A549 (cell line): Measurements from ENCODE around the gene PRKCSH. TPM values are rescaled to one million over a fixed set of nuclear protein-coding genes. Genes with fewer than 3 reads are reported as not detected.

ENCODE experiments used
- ATAC-seq, 2 experiments: fragments of 200-7000 bp in 1 of 2; fragments of >200 bp in 1 of 2; cut with Nextera tagmentation in 1 of 2; cut with Tn5 transposase in 1 of 2; 3 replicates each; pipeline versions ENCODE4 v1.8.0 to v1.9.1; 2018 to 2020; ENCODE audit warnings: mild to moderate bottlenecking in 1 of 2, moderate library complexity in 1 of 2
- CTCF ChIA-PET: fragments of 300-600 bp; sonication (Branson Sonifier 250); formaldehyde crosslinking; extraction: SDS; loops from one replicate; lab custom pipeline; 2021; ENCODE audit warnings: antibody characterized with exemption, inconsistent platforms; lab: Yijun Ruan, JAX
- POLR2A ChIA-PET: fragments of 350-600 bp; formaldehyde crosslinking; extraction: SDS; loops from one replicate; lab custom pipeline; 2021; ENCODE audit warnings: antibody characterized with exemption, inconsistent platforms; lab: Yijun Ruan, JAX
- DNase-seq, 2 experiments: peaks; one replicate each; pipeline versions ENCODE4 v3.0.0 to v3.0.0-alpha.2; 2011 to 2016; ENCODE audit warnings: low read depth in 1 of 2, low spot score in 1 of 2
- FAIRE-seq: peaks from 2 replicates; lab custom pipeline; 2011; peaks lifted over from hg19 to GRCh38; lab: Jason Lieb, UNC
- H3K27ac ChIP-seq, 2 experiments: fragments of >200 bp; sonication (Bioruptor Twin); formaldehyde crosslinking; 3 replicates each; pipeline ENCODE4 v1.5.1; 2016 to 2017
- H3K4me1 ChIP-seq: fragments of >200 bp; sonication (Bioruptor Twin); formaldehyde crosslinking; 3 replicates; pipeline ENCODE4 v1.6.1; 2016
- H3K4me2 ChIP-seq: fragments of >200 bp; sonication (Bioruptor Twin); formaldehyde crosslinking; 3 replicates; pipeline ENCODE4 v1.6.1; 2016
- H3K4me3 ChIP-seq: fragments of >200 bp; sonication (Bioruptor Twin); formaldehyde crosslinking; 3 replicates; pipeline ENCODE4 v1.5.1; 2016
- H3K9me3 ChIP-seq: fragments of >200 bp; sonication (Bioruptor Twin); formaldehyde crosslinking; 3 replicates; pipeline ENCODE4 v1.6.1; 2016
- CBX8 ChIP-seq: fragments of 200-600 bp; sonication (generic); IDR thresholded peaks from 2 replicates; pipeline ENCODE4 v1.6.1; 2016
- E2F6 ChIP-seq: IDR thresholded peaks from 2 replicates; pipeline ENCODE4 v1.6.1; 2012; ENCODE audit warnings: low read depth, borderline replicate concordance
- EHF ChIP-seq: fragments of 250-450 bp; sonication (Bioruptor Pico); IDR thresholded peaks from 2 replicates; pipeline ENCODE4 v1.5.0; 2020; ENCODE audit warnings: mild to moderate bottlenecking
- ELK1 ChIP-seq: fragments of 150-350 bp; IDR thresholded peaks from 2 replicates; pipeline ENCODE4 v1.6.1; 2014; ENCODE audit warnings: low read depth, mild to moderate bottlenecking, low read length
- ESRRA ChIP-seq: fragments of 150-350 bp; IDR thresholded peaks from 2 replicates; pipeline ENCODE4 v1.6.1; 2014; ENCODE audit warnings: mild to moderate bottlenecking, low read length, borderline replicate concordance
- FOSB ChIP-seq: fragments of 250-450 bp; sonication (Bioruptor Pico); IDR thresholded peaks from 2 replicates; pipeline ENCODE4 v1.5.0; 2020; ENCODE audit warnings: mild to moderate bottlenecking, moderate library complexity
- FOXS1 ChIP-seq: fragments of 250-450 bp; sonication (Bioruptor Pico); IDR thresholded peaks from 2 replicates; pipeline ENCODE4 v1.5.0; 2020; ENCODE audit warnings: mild to moderate bottlenecking, moderate library complexity
- HDAC2 ChIP-seq: fragments of 200-600 bp; sonication (generic); IDR thresholded peaks from 2 replicates; pipeline ENCODE4 v1.6.1; 2016
- HEYL ChIP-seq: fragments of 250-450 bp; sonication (Bioruptor Pico); IDR thresholded peaks from 2 replicates; pipeline ENCODE4 v1.8.0; 2021; ENCODE audit warnings: mild to moderate bottlenecking, moderate library complexity
- HOXB13 ChIP-seq: fragments of 250-450 bp; sonication (Bioruptor Pico); IDR thresholded peaks from 2 replicates; pipeline ENCODE4 v1.5.0; 2020; ENCODE audit warnings: low read depth, mild to moderate bottlenecking, moderate library complexity
- JUN ChIP-seq, 2 experiments: fragments of >200 bp; sonication (Bioruptor Twin); formaldehyde crosslinking; IDR thresholded peaks; 2 replicates in 1 of 2; 3 replicates in 1 of 2; pipeline ENCODE4 v1.6.1; 2016 to 2017
- KDM1A ChIP-seq: fragments of 200-600 bp; sonication (generic); IDR thresholded peaks from 2 replicates; pipeline ENCODE4 v1.6.1; 2016; ENCODE audit warnings: low read depth, mild to moderate bottlenecking
- NR3C1 ChIP-seq: fragments of >200 bp; sonication (Bioruptor Twin); formaldehyde crosslinking; IDR thresholded peaks from 3 replicates; pipeline ENCODE4 v1.6.1; 2017
- POLR2A ChIP-seq: IDR thresholded peaks from 2 replicates; pipeline ENCODE4 v1.6.1; 2012; ENCODE audit warnings: mild to moderate bottlenecking, low read length
- RAD21 ChIP-seq, 2 experiments: fragments of >200 bp in 1 of 2; sonication (Bioruptor Twin) in 1 of 2; formaldehyde crosslinking in 1 of 2; IDR thresholded peaks in 1 of 2; conservative IDR thresholded peaks in 1 of 2; 2 replicates in 1 of 2; 3 replicates in 1 of 2; pipeline ENCODE4 v1.6.1; 2012 to 2018; ENCODE audit warnings: inconsistent platforms in 1 of 2
- RARB ChIP-seq: fragments of 250-450 bp; sonication (Bioruptor Pico); IDR thresholded peaks from 2 replicates; pipeline ENCODE4 v1.8.0; 2021; ENCODE audit warnings: mild to moderate bottlenecking, moderate library complexity
- RCOR1 ChIP-seq: fragments of 150-350 bp; IDR thresholded peaks from 2 replicates; pipeline ENCODE4 v1.6.1; 2014; ENCODE audit warnings: antibody characterized with exemption, low read length, low read depth
- REST ChIP-seq: fragments of 200-600 bp; sonication (generic); IDR thresholded peaks from 2 replicates; pipeline ENCODE4 v1.6.1; 2016; ENCODE audit warnings: antibody characterized with exemption, mild to moderate bottlenecking, moderate library complexity
- SMC3 ChIP-seq: fragments of >200 bp; sonication (Bioruptor Twin); formaldehyde crosslinking; IDR thresholded peaks from 3 replicates; pipeline ENCODE4 v1.6.1; 2018; ENCODE audit warnings: inconsistent platforms
- SREBF2 ChIP-seq: fragments of 450-650 bp; IDR thresholded peaks from 2 replicates; pipeline ENCODE4 v1.6.1; 2014; ENCODE audit warnings: mild to moderate bottlenecking, moderate library complexity
- TFCP2L1 ChIP-seq: fragments of 250-450 bp; sonication (Bioruptor Pico); IDR thresholded peaks from 2 replicates; pipeline ENCODE4 v1.5.0; 2021; ENCODE audit warnings: mild to moderate bottlenecking
- TP53 ChIP-seq: fragments of 250-450 bp; sonication (Bioruptor Pico); IDR thresholded peaks from 2 replicates; pipeline ENCODE4 v1.5.0; 2021; ENCODE audit warnings: mild to moderate bottlenecking, moderate library complexity
- WGBS: methylation state at CpG from one replicate; pipeline ENCODE4 v1.1.6; 2017; ENCODE audit errors: missing lambda C conversion rate; 5-methylcytosine and 5-hydroxymethylcytosine counted together
- polyA plus RNA-seq, 4 experiments: library from polyadenylated mRNA; depleted of rRNA in 3 of 4; stranded (reverse); fragments of >200 nt; fragmentation: RNase III in 1 of 4; extraction: RNeasy Plus Mini Kit Qiagen cat#74134 plus additional on column Dnase treatment in 1 of 4; gene quantifications; 2 replicates in 3 of 4; 3 replicates in 1 of 4; pipeline ENCODE4 v1.2.3, GENCODE V29; 2011 to 2017
- TF ChIP-seq, protein P1 (sequence below): IDR thresholded peaks from 2 replicates; pipeline ENCODE4 v1.6.1; 2012
- TF ChIP-seq, protein P2 (sequence below): fragments of >200 bp; sonication (Bioruptor Twin); formaldehyde crosslinking; IDR thresholded peaks from 2 replicates; pipeline ENCODE4 v1.6.1; 2016
- TF ChIP-seq, protein P3 (sequence below): fragments of 250-450 bp; sonication (Bioruptor Pico); IDR thresholded peaks from 2 replicates; pipeline ENCODE4 v1.5.0; 2020; ENCODE audit warnings: low read depth, mild to moderate bottlenecking, moderate library complexity
- TF ChIP-seq, protein P4 (sequence below): fragments of >200 bp; sonication (Bioruptor Twin); formaldehyde crosslinking; IDR thresholded peaks from 3 replicates; pipeline ENCODE4 v1.5.1; 2016

Gene PRKCSH
- polyA plus RNA-seq, 2 of the 4 experiments (the other 2 are of a cell fraction) = 75.0 to 215 TPM

- DNase-seq = no peak
- Histone ChIP-seq H3K27ac (no peak overlapping the region), H3K4me3 (no peak overlapping the region), H3K4me2 (no peak overlapping the region), H3K4me1 (no peaks in the 10 kb centered on the region), H3K9me3 (no peaks in the 10 kb centered on the region)
- 95% methylated on average over 2 of the region's 2 CpGs for WGBS
- no peak for ATAC-seq
- POLR2A ChIA-PET = interaction anchor here (0.5 kb wide), 1 partner anchor 1443 kb away, joined by 3 read pairs; no protein-coding TSS in a partner anchor
- CTCF ChIA-PET = interaction anchor here (6.3 kb wide), 1 partner anchor 32 kb away, joined by 40 read pairs; the partner anchor contains the start of gene EPOR
- TF ChIP-seq NR3C1 = no peak
- TF ChIP-seq, protein P1, sequence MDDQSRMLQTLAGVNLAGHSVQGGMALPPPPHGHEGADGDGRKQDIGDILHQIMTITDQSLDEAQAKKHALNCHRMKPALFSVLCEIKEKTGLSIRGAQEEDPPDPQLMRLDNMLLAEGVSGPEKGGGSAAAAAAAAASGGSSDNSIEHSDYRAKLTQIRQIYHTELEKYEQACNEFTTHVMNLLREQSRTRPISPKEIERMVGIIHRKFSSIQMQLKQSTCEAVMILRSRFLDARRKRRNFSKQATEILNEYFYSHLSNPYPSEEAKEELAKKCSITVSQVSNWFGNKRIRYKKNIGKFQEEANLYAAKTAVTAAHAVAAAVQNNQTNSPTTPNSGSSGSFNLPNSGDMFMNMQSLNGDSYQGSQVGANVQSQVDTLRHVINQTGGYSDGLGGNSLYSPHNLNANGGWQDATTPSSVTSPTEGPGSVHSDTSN = no peak
- TF ChIP-seq EHF (CRISPR knock-in tag) = no peak
- TF ChIP-seq FOXS1 = no peak
- TF ChIP-seq CBX8 = no peak
- TF ChIP-seq HEYL (CRISPR knock-in tag) = no peak
- TF ChIP-seq, protein P2, sequence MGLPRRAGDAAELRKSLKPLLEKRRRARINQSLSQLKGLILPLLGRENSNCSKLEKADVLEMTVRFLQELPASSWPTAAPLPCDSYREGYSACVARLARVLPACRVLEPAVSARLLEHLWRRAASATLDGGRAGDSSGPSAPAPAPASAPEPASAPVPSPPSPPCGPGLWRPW = no peak
- TF ChIP-seq SREBF2 = no peak
- TF ChIP-seq, protein P3, sequence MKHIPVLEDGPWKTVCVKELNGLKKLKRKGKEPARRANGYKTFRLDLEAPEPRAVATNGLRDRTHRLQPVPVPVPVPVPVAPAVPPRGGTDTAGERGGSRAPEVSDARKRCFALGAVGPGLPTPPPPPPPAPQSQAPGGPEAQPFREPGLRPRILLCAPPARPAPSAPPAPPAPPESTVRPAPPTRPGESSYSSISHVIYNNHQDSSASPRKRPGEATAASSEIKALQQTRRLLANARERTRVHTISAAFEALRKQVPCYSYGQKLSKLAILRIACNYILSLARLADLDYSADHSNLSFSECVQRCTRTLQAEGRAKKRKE (CRISPR knock-in tag) = no peak
- no peak for TF ChIP-seq REST
- TF ChIP-seq SMC3 = no peak
- no peak for TF ChIP-seq JUN (IDR thresholded peaks at IDR 0.05)
- TF ChIP-seq RARB (CRISPR knock-in tag) = no peak
- no peak for TF ChIP-seq HOXB13 (CRISPR knock-in tag)
- TF ChIP-seq RAD21 (conservative IDR thresholded peaks at IDR 0.05 in 1 of 2, IDR thresholded peaks at IDR 0.05 in 1 of 2) = no peak
- TF ChIP-seq RCOR1 = no peak
- no peak for TF ChIP-seq FOSB (CRISPR knock-in tag)
- TF ChIP-seq E2F6 = no peak
- no peak for TF ChIP-seq KDM1A
- no peak for TF ChIP-seq ESRRA
- no peak for FAIRE-seq
Measured at GRCh38 chr19:11414544-11414943, 20.9 kb upstream of the PRKCSH start.

DNA sequence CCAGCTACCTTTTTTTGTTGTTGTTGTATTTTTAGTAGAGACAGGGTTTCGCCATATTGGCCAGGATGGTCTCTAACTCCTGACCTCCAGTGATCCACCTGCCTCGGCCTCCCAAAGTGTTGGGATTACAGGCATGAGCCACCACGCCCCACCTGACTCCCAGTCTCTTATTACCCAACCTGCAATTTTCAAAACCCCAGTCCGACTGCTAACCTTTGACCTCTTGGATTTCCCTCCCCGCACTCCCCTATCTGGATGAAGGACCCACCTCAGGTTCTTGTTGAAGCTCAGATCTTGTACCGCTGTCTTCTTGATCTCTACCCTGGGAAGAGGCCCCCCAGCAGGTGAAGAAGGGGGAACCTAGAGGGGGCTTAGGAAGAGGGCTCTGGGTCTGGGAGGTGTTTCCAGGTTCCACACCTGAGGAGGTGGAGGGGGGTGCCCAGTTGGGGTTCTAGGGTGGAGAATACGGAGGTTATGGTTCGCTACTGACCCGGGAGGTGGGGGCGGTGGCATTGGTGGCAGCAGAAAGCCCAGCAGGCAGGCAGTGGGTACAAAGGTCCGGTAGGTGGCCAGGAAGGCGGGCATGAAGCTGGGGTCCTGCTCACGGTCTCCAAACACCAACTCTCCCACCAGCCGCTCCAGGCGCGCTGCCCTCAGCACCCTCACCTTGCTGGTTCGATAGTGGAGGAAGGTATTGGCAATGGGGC, 18.9 kb upstream of the PRKCSH start:
- WGBS = 85% methylated on average over 17 of the region's 17 CpGs
- no peak for TF ChIP-seq FOSB (CRISPR knock-in tag)
- TF ChIP-seq TFCP2L1 (CRISPR knock-in tag) = no peak
- TF ChIP-seq, protein P4, sequence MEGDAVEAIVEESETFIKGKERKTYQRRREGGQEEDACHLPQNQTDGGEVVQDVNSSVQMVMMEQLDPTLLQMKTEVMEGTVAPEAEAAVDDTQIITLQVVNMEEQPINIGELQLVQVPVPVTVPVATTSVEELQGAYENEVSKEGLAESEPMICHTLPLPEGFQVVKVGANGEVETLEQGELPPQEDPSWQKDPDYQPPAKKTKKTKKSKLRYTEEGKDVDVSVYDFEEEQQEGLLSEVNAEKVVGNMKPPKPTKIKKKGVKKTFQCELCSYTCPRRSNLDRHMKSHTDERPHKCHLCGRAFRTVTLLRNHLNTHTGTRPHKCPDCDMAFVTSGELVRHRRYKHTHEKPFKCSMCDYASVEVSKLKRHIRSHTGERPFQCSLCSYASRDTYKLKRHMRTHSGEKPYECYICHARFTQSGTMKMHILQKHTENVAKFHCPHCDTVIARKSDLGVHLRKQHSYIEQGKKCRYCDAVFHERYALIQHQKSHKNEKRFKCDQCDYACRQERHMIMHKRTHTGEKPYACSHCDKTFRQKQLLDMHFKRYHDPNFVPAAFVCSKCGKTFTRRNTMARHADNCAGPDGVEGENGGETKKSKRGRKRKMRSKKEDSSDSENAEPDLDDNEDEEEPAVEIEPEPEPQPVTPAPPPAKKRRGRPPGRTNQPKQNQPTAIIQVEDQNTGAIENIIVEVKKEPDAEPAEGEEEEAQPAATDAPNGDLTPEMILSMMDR = no peak
- no peak for TF ChIP-seq HEYL (CRISPR knock-in tag)
- TF ChIP-seq JUN (IDR thresholded peaks at IDR 0.05) = no peak
- TF ChIP-seq ELK1 = no peak
- no peak for TF ChIP-seq RAD21 (conservative IDR thresholded peaks at IDR 0.05 in 1 of 2, IDR thresholded peaks at IDR 0.05 in 1 of 2)
- no peak for TF ChIP-seq HDAC2
- no peak for TF ChIP-seq CBX8
- TF ChIP-seq POLR2A = no peak
- TF ChIP-seq TP53 (CRISPR knock-in tag) = no peak
- DNase-seq (no peak), FAIRE-seq (no peak), ATAC-seq (no peak)
- Histone ChIP-seq H3K27ac (no peak overlapping the region), H3K4me3 (no peak overlapping the region), H3K4me2 (no peak overlapping the region), H3K9me3 (no peaks in the 10 kb centered on the region), H3K4me1 (no peaks in the 10 kb centered on the region)
- CTCF ChIA-PET = interaction anchor here (0.9 to 6.3 kb wide), 5 partner anchors 17 to 81 kb away, joined by 3 to 40 read pairs (median 4); partner anchors contain the start of gene EPOR
- POLR2A ChIA-PET = no interaction called here
